ENCODE data around the gene LMOD3. TPM values are rescaled to one million over a fixed set of nuclear protein-coding genes. Genes with fewer than 3 reads are reported as not detected.

Gene LMOD3
- polyA plus RNA-seq, 1 donor (not counting 4 experiments of a cell fraction or from before 2014, with no cell fraction given): not detected

DNA sequence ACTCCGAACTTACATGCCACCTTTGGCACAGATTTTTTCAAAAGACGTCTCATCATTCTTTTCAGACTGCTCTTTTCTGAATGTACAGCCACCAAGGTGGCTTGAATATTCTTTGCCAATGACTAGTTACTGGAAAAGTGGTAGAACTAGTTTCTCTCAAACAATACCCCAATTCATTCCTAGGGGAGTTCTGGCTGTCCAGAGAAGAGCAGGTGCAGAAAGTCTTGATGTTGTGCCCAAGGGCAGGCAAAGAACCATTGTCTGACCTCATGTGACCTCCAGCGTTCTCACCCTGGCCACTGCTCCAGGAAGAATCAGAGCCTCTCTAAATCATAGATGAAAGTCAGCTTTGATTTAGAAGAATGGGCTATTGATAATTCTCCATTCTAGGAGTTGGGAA, 5.5 kb downstream of the LMOD3 start:
- Histone ChIP-seq H3K9me3 (ENCODE audit: control insufficient read depth, low read depth, low read length) (no peaks in the 10 kb centered on the region), H2AFZ (ENCODE audit: control insufficient read depth, low read length) (no peak overlapping the region), H3K27ac (ENCODE audit: control insufficient read depth, insufficient read depth, low read length) (no peak overlapping the region), H3K4me2 (ENCODE audit: control insufficient read depth, extremely low read depth, insufficient read depth, low read depth, low read length) (peak overlapping the region; percentile 25), H3K9me1 (ENCODE audit: control insufficient read depth, extremely low read depth, insufficient read depth, low read length) (no peaks in the 10 kb centered on the region), H3K4me3 (ENCODE audit: control insufficient read depth in 2 of 3, extremely low read depth in 1 of 3, insufficient read depth in 2 of 3, low read depth in 1 of 3, low read length in 3 of 3) (no peak overlapping the region), H4K20me1 (ENCODE audit: control insufficient read depth, extremely low read depth, insufficient read depth, low read length) (no peaks in the 10 kb centered on the region), H3K4me1 (ENCODE audit: control insufficient read depth, extremely low read depth, insufficient read depth, low read length) (peaks cover 19% of the 10 kb centered on the region), H3K27me3 (ENCODE audit: control insufficient read depth, extremely low read depth, insufficient read depth, low read length) (no peaks in the 10 kb centered on the region), H3K9ac (ENCODE audit: control insufficient read depth, extremely low read depth, insufficient read depth, low read length) (no peak overlapping the region), H3K36me3 (ENCODE audit: control insufficient read depth in 2 of 2, extremely low read depth in 1 of 2, insufficient read depth in 2 of 2, low read length in 2 of 2) (no peaks in the 10 kb centered on the region), H3K79me2 (ENCODE audit: control insufficient read depth, insufficient read depth, low read length) (no peaks in the 10 kb centered on the region)
- TF ChIP-seq, protein P1, sequence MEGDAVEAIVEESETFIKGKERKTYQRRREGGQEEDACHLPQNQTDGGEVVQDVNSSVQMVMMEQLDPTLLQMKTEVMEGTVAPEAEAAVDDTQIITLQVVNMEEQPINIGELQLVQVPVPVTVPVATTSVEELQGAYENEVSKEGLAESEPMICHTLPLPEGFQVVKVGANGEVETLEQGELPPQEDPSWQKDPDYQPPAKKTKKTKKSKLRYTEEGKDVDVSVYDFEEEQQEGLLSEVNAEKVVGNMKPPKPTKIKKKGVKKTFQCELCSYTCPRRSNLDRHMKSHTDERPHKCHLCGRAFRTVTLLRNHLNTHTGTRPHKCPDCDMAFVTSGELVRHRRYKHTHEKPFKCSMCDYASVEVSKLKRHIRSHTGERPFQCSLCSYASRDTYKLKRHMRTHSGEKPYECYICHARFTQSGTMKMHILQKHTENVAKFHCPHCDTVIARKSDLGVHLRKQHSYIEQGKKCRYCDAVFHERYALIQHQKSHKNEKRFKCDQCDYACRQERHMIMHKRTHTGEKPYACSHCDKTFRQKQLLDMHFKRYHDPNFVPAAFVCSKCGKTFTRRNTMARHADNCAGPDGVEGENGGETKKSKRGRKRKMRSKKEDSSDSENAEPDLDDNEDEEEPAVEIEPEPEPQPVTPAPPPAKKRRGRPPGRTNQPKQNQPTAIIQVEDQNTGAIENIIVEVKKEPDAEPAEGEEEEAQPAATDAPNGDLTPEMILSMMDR (optimal IDR thresholded peaks at IDR 0.05 in 1 of 3, IDR thresholded peaks at IDR 0.05 in 1 of 3, conservative IDR thresholded peaks at IDR 0.05 in 1 of 3; ENCODE audit: extremely low read depth in 1 of 3, insufficient read depth in 2 of 3, low read length in 3 of 3): no peak
- TF ChIP-seq EZH2 (IDR thresholded peaks at IDR 0.05; ENCODE audit: low read length): no peak
- DNase-seq (ENCODE audit: low read depth, low spot score) (no peak), FAIRE-seq (peak; percentile 41)
- dilution Hi-C loops (cut with MboI; ENCODE audit: extremely low pct_ligation_motif_present, low sequenced_read_pairs): no loop called here

GRCh38 chr3:69116162-69116561, 6.2 kb downstream of the LMOD3 start:
- Histone ChIP-seq H3K4me3 (ENCODE audit: control insufficient read depth in 2 of 3, extremely low read depth in 1 of 3, insufficient read depth in 2 of 3, low read depth in 1 of 3, low read length in 3 of 3) (no peak overlapping the region), H3K4me1 (ENCODE audit: control insufficient read depth, extremely low read depth, insufficient read depth, low read length) (peaks cover 19% of the 10 kb centered on the region), H3K9me1 (ENCODE audit: control insufficient read depth, extremely low read depth, insufficient read depth, low read length) (no peaks in the 10 kb centered on the region), H3K27ac (ENCODE audit: control insufficient read depth, insufficient read depth, low read length) (no peak overlapping the region), H3K9me3 (ENCODE audit: control insufficient read depth, low read depth, low read length) (no peaks in the 10 kb centered on the region), H3K36me3 (ENCODE audit: control insufficient read depth in 2 of 2, extremely low read depth in 1 of 2, insufficient read depth in 2 of 2, low read length in 2 of 2) (no peaks in the 10 kb centered on the region), H3K9ac (ENCODE audit: control insufficient read depth, extremely low read depth, insufficient read depth, low read length) (no peak overlapping the region), H3K79me2 (ENCODE audit: control insufficient read depth, insufficient read depth, low read length) (no peaks in the 10 kb centered on the region), H2AFZ (ENCODE audit: control insufficient read depth, low read length) (no peak overlapping the region), H4K20me1 (ENCODE audit: control insufficient read depth, extremely low read depth, insufficient read depth, low read length) (no peaks in the 10 kb centered on the region), H3K27me3 (ENCODE audit: control insufficient read depth, extremely low read depth, insufficient read depth, low read length) (no peaks in the 10 kb centered on the region), H3K4me2 (ENCODE audit: control insufficient read depth, extremely low read depth, insufficient read depth, low read depth, low read length) (peak overlapping the region; percentile 11)
- no peak for TF ChIP-seq EZH2 (IDR thresholded peaks at IDR 0.05; ENCODE audit: low read length)
- TF ChIP-seq, protein P1 (optimal IDR thresholded peaks at IDR 0.05 in 1 of 3, IDR thresholded peaks at IDR 0.05 in 1 of 3, conservative IDR thresholded peaks at IDR 0.05 in 1 of 3; ENCODE audit: extremely low read depth in 1 of 3, insufficient read depth in 2 of 3, low read length in 3 of 3): no peak
- FAIRE-seq (no peak), DNase-seq (ENCODE audit: low read depth, low spot score) (no peak)
- dilution Hi-C loops (cut with MboI; ENCODE audit: extremely low pct_ligation_motif_present, low sequenced_read_pairs): no loop called here
